CD14-positive monocyte (primary cell): Measurements from ENCODE around the gene PSMB10. TPM values are rescaled to one million over a fixed set of nuclear protein-coding genes. Genes with fewer than 3 reads are reported as not detected.

ENCODE experiments used
- DNase-seq, 3 donors: peaks; one replicate each; pipeline ENCODE4 v3.0.0-alpha.2; 2011 to 2022
- H2AFZ ChIP-seq: 2 replicates; pipeline ENCODE4 v1.6.0; 2012; ENCODE audit warnings: mild to moderate bottlenecking, low read depth, low read length, inconsistent platforms; ENCODE audit not compliant: insufficient read depth, poor library complexity, severe bottlenecking
- H3K27ac ChIP-seq, 2 donors: 1 replicate in 1 of 2; 2 replicates in 1 of 2; pipeline ENCODE4 v1.5.1; 2012 to 2013; ENCODE audit warnings: low read length in 2 of 2, control low read depth in 1 of 2, inconsistent platforms in 1 of 2, low read depth in 1 of 2, mild to moderate bottlenecking in 1 of 2
- H3K27me3 ChIP-seq, 2 donors: one replicate each; pipeline versions ENCODE4 v1.6.0 to v1.6.1; 2011 to 2013; ENCODE audit warnings: low read length in 2 of 2; ENCODE audit not compliant: control insufficient read depth in 2 of 2, insufficient read depth in 2 of 2
- H3K36me3 ChIP-seq, 2 donors: replicated peaks in 1 of 2; 1 replicate in 1 of 2; 2 replicates in 1 of 2; pipeline versions ENCODE4 v1.5.1 to v1.6.1; 2012 to 2013; ENCODE audit warnings: low read length in 2 of 2, control low read depth in 1 of 2, inconsistent platforms in 1 of 2, mild to moderate bottlenecking in 1 of 2; ENCODE audit not compliant: insufficient read depth in 2 of 2, control insufficient read depth in 1 of 2
- H3K4me1 ChIP-seq, 2 donors: 1 replicate in 1 of 2; 2 replicates in 1 of 2; pipeline versions ENCODE4 v1.5.1 to v1.6.1; 2012 to 2013; ENCODE audit warnings: low read length in 2 of 2, control low read depth in 1 of 2, inconsistent platforms in 1 of 2, mild to moderate bottlenecking in 1 of 2, moderate library complexity in 1 of 2; ENCODE audit not compliant: insufficient read depth in 2 of 2, control insufficient read depth in 1 of 2
- H3K4me2 ChIP-seq: replicated peaks from 2 replicates; pipeline ENCODE3; 2012; ENCODE audit warnings: low read length, moderate library complexity, mild to moderate bottlenecking; ENCODE audit not compliant: poor library complexity, severe bottlenecking; ENCODE audit errors: extremely low read depth
- H3K4me3 ChIP-seq, 3 experiments: fragments of 200-600 bp in 1 of 3; sonication (generic) in 1 of 3; replicated peaks in 1 of 3; 1 replicate in 2 of 3; 2 replicates in 1 of 3; pipeline ENCODE4 v1.5.1; 2011 to 2013; ENCODE audit warnings: low read length in 3 of 3, mild to moderate bottlenecking in 3 of 3, control low read depth in 2 of 3, low read depth in 2 of 3, inconsistent platforms in 1 of 3, moderate library complexity in 1 of 3
- H3K79me2 ChIP-seq: 2 replicates; pipeline ENCODE4 v1.6.0; 2012; ENCODE audit warnings: mild to moderate bottlenecking, control low read depth, inconsistent platforms, low read length, moderate library complexity; ENCODE audit not compliant: insufficient read depth
- H3K9ac ChIP-seq: 2 replicates; pipeline ENCODE4 v1.6.0; 2017; ENCODE audit warnings: low read length, mild to moderate bottlenecking; ENCODE audit not compliant: insufficient read depth, poor library complexity, severe bottlenecking
- H3K9me3 ChIP-seq, 2 donors: replicated peaks in 1 of 2; 1 replicate in 1 of 2; 2 replicates in 1 of 2; pipeline versions ENCODE4 v1.5.1 to v1.6.1; 2012 to 2013; ENCODE audit warnings: low read length in 2 of 2, control low read depth in 1 of 2; ENCODE audit not compliant: control insufficient read depth in 1 of 2, insufficient read depth in 1 of 2
- H4K20me1 ChIP-seq: 2 replicates; pipeline ENCODE4 v1.6.0; 2012; ENCODE audit warnings: mild to moderate bottlenecking, low read length, control low read depth, moderate library complexity; ENCODE audit not compliant: insufficient read depth
- H3K27ac Mint-ChIP-seq, 7 donors: one replicate each; pipeline ENCODE4 v1.8.0; 2020; ENCODE audit warnings: mild to moderate bottlenecking in 7 of 7, mixed read lengths in 7 of 7, moderate library complexity in 6 of 7, inconsistent platforms in 2 of 7
- H3K27me3 Mint-ChIP-seq, 3 donors: one replicate each; pipeline ENCODE4 v1.8.0; 2021 to 2022; ENCODE audit warnings: low read depth in 3 of 3, mild to moderate bottlenecking in 3 of 3, mixed read lengths in 3 of 3, moderate library complexity in 3 of 3, inconsistent platforms in 1 of 3
- H3K36me3 Mint-ChIP-seq, 2 donors: one replicate each; pipeline ENCODE4 v1.8.0; 2020; ENCODE audit warnings: mixed read lengths in 2 of 2, inconsistent platforms in 1 of 2, mild to moderate bottlenecking in 1 of 2
- H3K4me1 Mint-ChIP-seq: one replicate; pipeline ENCODE4 v1.8.0; 2020; ENCODE audit warnings: mild to moderate bottlenecking, mixed read lengths
- H3K4me3 Mint-ChIP-seq, 2 donors: one replicate each; pipeline ENCODE4 v1.8.0; 2020; ENCODE audit warnings: mild to moderate bottlenecking in 2 of 2, mixed read lengths in 2 of 2, moderate library complexity in 1 of 2
- H3K9me3 Mint-ChIP-seq, 7 donors: one replicate each; pipeline ENCODE4 v1.8.0; 2020 to 2022; ENCODE audit warnings: mixed read lengths in 7 of 7, mild to moderate bottlenecking in 6 of 7, moderate library complexity in 6 of 7, inconsistent platforms in 2 of 7
- WGBS: methylation state at CpG from one replicate; pipeline ENCODE4 v1.1.5; 2013; ENCODE audit warnings: missing lambda C conversion rate; ENCODE audit not compliant: insufficient coverage; 5-methylcytosine and 5-hydroxymethylcytosine counted together
- intact Hi-C, 2 donors: fragments of 100-400 bp; cut with micrococcal nuclease; formaldehyde crosslinking; loops; one replicate each; pipeline versions ENCODE4 v1.15.0 to v1.15.1; 2023
- polyA plus RNA-seq, 3 donors: library from polyadenylated mRNA; depleted of rRNA in 1 of 3; unstranded in 2 of 3; stranded (reverse) in 1 of 3; fragments of 300-500 nt in 2 of 3; fragments of >200 nt in 1 of 3; fragmentation: Illumina TruSeq in 2 of 3; gene quantifications; 1 replicate in 2 of 3; 2 replicates in 1 of 3; pipeline ENCODE4 v1.2.3, GENCODE V29; 2012 to 2021
- TF ChIP-seq, protein P1 (sequence below): fragments of 200-600 bp; IDR thresholded peaks from one replicate; pipeline ENCODE4 v1.8.0; 2022; ENCODE audit warnings: antibody characterized with exemption, mild to moderate bottlenecking

The PSMB10 gene
- polyA plus RNA-seq, 3 donors = 158 to 798 (median 609) TPM

DNA sequence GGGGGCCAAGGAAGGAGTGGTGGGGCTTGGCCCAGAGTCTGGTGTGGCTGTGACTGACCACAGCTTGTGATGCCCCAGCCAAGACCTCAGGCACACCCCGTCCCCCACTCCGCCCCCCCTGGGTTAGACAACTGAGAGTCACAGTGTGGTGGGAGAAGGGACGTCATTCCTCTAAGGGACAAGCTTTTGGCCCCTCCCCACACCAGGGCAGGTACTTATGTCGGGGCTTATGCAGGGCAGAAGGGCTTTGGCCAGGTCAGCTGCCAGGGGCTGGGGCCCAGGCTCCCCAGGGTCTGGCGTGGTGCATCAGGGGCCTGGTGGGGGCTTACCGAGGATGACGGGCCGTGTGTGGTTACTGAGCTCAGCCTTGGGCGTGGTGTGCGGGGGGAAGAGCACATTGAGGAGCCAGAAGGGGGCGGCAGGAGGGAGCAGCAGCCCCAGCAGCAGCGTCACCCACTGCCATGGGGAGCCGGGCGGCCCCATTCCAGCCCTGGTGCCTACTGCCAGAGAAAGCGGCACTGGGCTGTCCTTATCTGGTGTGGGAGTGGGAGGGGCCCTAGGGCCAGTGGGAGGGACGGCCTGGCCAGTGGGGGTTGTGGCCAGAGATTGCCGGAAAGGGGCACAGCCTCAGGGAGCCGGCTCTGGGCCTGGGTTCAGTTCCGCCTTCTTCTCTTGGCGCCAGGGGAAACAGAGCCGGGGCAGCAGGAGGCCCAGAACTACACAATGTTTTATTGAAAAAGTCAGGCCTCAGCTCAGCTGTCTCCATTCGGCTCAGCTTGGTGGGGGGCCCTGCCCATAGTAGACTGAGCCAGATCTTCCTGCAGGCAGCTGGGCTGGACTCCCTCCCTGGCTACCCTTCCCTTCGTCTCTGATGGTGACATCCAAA lies 7.2 kb upstream of the PSMB10 start, which contains the start of gene LCAT:
LCAT (minus strand) TSS at position 502 of the 886 bp plus-strand sequence; CDS start at position 483, 19 bp downstream.
- Histone ChIP-seq H3K36me3 (peaks cover 64 to 66% of the 10 kb centered on the region in 2 donors), H3K79me2 (no peaks in the 10 kb centered on the region), H3K4me1 (peaks cover 7 to 8% of the 10 kb centered on the region in 2 donors), H4K20me1 (peaks cover 12% of the 10 kb centered on the region), H3K4me2 (no peak within 1 kb of the TSS), H3K9ac (no peak within 1 kb of the TSS), H3K27ac (no peak within 1 kb of the TSS), H3K9me3 (no peaks in the 10 kb centered on the region), H2AFZ (no peak within 1 kb of the TSS), H3K4me3 (no peak within 1 kb of the TSS), H3K27me3 (no peaks in the 10 kb centered on the region)
- 89% methylated on average over 19 of the region's 23 CpGs for WGBS
- Mint-ChIP-seq H3K36me3 (peaks cover 41 to 74% of the 10 kb centered on the region in 2 donors), H3K4me1 (peaks cover 8% of the 10 kb centered on the region), H3K4me3 (no peak within 1 kb of the TSS), H3K9me3 (no peaks in the 10 kb centered on the region), H3K27ac (peak within 1 kb of the TSS in 4 of 7 donors; percentile 26 to 74 (median 44)), H3K27me3 (peaks cover 0 to 5% (median 2%) of the 10 kb centered on the region in 3 donors)
- intact Hi-C loops = no loop called here
- TF ChIP-seq, protein P1, sequence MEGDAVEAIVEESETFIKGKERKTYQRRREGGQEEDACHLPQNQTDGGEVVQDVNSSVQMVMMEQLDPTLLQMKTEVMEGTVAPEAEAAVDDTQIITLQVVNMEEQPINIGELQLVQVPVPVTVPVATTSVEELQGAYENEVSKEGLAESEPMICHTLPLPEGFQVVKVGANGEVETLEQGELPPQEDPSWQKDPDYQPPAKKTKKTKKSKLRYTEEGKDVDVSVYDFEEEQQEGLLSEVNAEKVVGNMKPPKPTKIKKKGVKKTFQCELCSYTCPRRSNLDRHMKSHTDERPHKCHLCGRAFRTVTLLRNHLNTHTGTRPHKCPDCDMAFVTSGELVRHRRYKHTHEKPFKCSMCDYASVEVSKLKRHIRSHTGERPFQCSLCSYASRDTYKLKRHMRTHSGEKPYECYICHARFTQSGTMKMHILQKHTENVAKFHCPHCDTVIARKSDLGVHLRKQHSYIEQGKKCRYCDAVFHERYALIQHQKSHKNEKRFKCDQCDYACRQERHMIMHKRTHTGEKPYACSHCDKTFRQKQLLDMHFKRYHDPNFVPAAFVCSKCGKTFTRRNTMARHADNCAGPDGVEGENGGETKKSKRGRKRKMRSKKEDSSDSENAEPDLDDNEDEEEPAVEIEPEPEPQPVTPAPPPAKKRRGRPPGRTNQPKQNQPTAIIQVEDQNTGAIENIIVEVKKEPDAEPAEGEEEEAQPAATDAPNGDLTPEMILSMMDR = no peak
- no peak for DNase-seq

GRCh38 chr16:67943256-67943618 lies 6.6 kb upstream of the PSMB10 start:
- no peaks in the 10 kb centered on the region for H3K27me3 ChIP-seq
- H3K4me3 Mint-ChIP-seq = no peak overlapping the region
- H3K27ac Mint-ChIP-seq = peak overlapping the region in 3 of 7 donors; percentile 26 to 74 (median 56)
- 95% methylated on average over 2 of the region's 6 CpGs for WGBS
- no peak overlapping the region for H3K4me3 ChIP-seq
- H3K4me1 Mint-ChIP-seq = peaks cover 8% of the 10 kb centered on the region
- peaks cover 0 to 4% (median 2%) of the 10 kb centered on the region in 3 donors for H3K27me3 Mint-ChIP-seq
- peaks cover 57 to 60% of the 10 kb centered on the region in 2 donors for H3K36me3 ChIP-seq
- peaks cover 7 to 8% of the 10 kb centered on the region in 2 donors for H3K4me1 ChIP-seq
- intact Hi-C loops = no loop called here
- no peak overlapping the region for H3K27ac ChIP-seq
- no peaks in the 10 kb centered on the region for H3K9me3 Mint-ChIP-seq
- H3K9me3 ChIP-seq = no peaks in the 10 kb centered on the region
- H2AFZ ChIP-seq = no peak overlapping the region
- no peaks in the 10 kb centered on the region for H3K79me2 ChIP-seq
- no peak overlapping the region for H3K4me2 ChIP-seq
- TF ChIP-seq, protein P1 = no peak
- no peak for DNase-seq
- peaks cover 37 to 69% of the 10 kb centered on the region in 2 donors for H3K36me3 Mint-ChIP-seq
- H3K9ac ChIP-seq = no peak overlapping the region
- H4K20me1 ChIP-seq = peaks cover 12% of the 10 kb centered on the region
